HG03521 (cell line): ENCODE results near the gene MICAL2.

ENCODE experiments used
- ATAC-seq: cut with Tn5 transposase; IDR thresholded peaks from one replicate; pipeline ENCODE4 v1.9.1; 2021; ENCODE audit warnings: mild to moderate bottlenecking, moderate library complexity; ENCODE audit not compliant: unreplicated experiment

MICAL2 gene

DNA sequence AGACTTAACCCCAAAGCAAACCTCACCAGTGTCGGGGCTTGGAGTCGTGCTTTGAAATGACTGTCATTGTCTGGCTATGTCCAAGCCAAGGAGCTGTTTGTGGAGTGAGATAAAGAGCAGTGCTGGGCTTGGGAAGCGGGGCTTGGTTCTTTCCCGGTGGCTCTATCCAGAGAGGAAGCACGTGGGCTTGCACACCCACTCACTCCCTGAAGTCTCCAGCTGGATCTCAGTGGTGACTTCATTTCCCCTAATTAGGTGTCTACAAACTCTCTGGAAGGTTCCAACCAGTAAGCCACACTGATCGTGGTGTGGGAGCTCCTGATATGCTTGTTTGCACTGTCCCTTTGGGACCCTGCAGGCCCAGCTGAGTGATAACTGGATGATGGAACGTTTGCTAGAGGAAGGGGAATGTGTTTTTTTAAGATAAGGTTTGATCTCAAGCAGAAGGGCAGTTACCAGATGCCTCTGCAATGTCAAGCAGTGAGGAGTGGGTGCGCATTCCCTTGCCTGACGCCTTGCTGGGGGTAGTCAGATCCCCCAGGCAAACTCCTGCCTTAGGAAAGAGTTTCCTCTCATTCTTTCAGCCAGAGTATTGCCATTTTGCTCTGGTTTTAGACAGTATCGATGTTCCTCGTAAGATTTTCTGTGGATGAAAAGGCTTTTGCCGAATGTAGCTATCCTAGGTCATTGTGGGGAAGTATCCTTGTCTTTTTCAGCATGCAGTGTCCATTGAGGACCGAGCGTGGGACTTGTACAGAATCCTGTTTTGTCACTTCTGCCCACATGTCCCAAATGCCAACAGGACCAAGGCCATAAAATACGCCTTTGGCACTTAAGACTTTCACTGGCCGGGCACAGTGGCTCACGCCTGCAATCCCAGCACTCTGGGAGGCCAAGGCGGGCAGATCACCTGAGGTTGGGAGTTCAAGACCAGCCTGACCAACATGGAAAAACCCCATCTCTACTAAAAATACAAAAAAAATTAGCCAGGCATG is 90.9 kb downstream of the MICAL2 start:
- ATAC-seq: no peak

DNA sequence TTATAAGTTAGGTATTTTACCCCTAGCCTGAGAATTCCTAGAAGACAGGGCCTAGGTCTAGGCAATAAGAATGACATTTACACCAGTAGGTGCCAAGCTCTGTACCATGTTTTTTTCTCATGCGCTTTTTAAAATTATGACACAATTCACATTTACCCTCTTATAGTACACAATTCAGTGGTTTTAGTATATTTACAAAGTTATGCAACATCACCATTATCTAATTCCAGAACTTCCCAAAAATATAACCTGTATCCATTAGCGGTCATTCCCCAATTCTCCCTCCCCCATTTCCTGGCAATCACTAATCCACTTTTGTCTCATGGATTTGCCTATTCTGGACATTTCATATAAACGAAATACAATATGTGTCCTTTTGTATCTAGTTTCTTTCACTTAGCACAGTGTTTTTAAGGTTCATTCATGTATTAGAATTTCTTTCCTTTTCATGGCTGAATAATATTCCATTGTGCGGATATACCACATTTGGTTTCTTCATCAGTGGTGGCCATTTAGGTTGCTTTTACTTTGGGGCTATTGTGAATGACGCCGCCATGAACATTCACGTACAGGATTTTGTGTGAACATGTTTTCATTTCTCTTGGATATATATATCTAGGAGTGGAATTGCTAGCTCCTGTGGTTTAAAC is 92.4 kb downstream of the MICAL2 start:
- no peak for ATAC-seq

DNA sequence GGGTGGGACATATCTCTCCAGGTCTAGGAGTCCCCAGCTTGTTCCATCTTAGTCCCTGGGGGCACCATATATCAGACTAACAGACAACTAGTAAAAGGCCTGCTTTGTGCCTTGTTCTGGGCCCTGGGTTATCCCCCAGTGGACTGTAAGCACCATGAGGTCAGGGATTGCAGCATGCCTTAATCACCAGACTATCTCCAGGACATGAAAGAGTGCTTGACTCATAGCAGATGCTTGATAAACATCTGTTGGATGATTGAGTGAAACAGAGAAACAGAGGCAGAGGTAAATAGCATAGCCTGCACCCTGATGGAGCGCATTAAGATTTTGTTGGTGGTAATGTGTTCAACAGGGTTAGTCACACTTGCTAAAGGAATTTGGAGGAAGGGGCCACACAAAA is 94.1 kb downstream of the MICAL2 start:
- ATAC-seq: no peak

DNA sequence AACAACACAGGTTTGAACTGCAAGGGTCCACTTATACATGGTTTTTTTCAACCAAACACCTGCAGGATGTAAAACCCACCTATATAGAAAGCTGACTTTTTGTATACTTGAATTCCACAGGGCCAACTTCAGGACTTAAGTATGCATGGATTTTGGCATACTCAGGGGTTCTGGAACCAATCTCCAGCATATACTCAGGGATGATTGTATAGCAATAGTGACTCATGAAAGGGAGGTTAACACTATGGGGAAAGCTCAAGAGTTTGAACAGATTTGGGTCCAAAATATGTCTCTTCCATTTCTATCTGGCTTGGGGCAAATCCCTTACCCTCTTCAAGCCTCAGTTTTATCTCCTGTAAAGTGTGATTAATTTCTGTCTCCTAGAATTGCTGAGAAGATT is 94.9 kb downstream of the MICAL2 start:
- ATAC-seq: no peak

DNA sequence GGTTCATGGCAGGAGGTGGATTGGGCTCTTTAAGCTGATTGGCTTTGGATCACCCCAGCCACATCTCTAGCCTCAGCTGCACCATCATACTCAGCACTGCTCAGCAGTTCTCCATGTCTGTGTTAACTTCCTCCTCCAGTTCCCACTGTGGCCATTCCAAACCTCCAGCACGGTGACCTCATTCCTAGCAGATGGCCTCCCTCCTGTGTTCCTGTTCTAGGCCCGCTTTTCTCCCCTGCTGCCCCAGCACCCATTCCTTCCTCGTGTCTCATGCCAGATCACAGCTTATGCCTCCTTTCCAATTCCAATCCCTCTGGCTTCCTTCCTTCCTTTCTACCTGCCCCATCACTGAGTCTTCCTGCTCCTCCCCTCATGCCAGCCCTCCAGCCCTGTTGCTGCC is 96.1 kb downstream of the MICAL2 start:
- no peak for ATAC-seq

DNA sequence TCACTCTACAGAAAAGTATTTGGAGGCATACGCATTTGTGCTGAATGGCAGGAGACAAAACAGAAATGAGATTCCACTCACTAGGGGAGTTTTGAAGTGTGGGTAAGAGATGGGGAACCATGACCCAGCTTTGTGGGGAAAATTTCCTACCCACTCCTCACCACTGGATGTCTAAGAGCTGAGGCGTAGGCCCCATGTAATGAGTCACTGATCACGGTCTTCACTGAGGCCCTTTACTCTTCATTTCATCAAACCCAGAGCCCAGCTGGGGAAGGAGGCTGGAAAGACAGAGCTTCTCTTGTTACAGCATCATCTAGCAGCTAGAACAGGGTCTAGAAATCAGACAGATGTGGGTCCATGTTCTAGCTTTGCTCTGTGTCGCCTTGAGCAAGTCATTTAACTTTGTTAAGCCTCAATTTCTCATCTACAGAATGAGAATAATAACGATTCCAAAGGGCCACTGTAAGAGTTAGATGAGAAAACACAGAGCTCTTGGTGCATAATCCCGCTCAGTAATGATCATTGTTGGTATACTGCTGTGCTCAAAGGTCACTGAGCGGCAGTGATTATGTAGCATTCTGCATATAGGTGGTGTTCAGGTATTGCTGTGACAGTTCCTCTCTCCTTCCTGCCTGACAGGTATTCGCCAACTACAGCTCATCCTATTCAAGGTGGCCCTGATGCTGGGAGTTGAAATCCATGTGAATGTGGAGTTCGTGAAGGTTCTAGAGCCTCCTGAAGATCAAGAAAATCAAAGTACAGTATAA is 97.2 kb downstream of the MICAL2 start:
- ATAC-seq: peak; percentile 50

DNA sequence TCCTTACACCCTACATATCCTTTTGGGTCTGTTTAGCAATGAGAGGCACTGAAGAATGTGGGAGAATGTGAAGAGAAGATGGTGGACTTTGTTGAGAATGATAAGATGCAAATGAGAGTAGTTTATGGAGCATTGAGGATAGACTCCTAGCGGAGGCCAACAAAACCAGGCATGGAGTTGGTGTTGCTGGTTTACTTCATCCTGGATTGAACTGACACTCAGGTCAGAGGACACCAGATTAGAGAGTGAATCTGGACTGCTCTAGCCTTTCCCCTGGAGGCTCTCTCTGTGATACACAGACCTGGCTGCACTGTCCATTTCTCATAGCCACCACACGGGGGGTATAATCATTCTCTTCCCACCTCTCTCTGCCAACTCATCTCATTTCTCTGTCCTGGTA is 98.7 kb downstream of the MICAL2 start:
- no peak for ATAC-seq

DNA sequence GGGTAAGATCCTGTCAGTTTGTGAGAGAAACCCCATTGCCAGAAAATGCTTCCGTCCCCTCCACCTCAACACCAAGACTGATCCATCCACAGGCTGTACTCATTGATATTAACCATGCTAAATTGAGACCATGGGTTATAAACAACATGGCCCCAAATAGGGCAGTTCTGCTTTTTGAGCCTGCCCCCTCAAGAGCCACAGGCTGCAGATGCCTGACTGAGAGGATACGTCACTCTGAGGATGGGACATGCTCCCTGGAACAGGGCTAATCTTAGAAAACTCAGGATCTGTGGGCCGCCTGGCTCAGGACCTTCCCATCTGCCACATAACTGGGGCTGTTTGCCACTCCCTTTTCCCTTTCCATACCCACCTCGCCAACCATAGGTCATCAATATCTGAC is 99.8 kb downstream of the MICAL2 start:
- no peak for ATAC-seq

DNA sequence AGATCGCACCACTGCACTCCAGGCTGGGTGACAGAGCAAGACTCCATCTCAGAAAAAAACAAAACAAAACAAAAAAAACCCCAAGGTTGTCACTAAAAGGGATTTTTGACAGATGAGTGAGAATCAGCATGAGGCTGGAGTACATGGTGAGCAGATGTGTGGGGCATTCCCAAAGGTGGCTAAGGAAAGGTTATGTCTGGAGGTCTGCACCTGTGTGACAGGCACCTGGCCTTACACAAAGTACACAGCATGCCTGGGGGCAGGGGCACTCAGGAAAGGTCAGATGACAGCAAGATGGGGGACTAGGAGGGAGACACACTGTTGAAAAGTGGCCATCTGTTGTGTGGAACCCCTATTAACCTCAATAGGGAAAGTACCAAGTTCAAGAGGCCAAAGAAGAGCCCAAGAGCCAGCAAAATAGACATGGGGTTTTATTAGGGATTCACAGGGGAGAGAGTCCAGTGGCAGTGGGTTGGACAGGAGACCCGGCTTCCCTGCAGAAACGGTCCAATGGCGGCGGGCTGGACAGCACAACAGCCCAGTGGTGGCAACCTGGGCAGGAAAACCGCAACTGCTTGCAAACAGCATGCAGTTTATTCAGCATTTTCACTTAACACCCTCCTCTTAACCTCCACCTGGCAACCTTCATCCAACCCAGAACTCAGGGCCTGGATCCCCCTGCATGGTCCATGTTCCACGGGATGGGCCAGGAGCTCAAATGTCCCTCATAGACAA is 101.1 kb downstream of the MICAL2 start:
- no peak for ATAC-seq

DNA sequence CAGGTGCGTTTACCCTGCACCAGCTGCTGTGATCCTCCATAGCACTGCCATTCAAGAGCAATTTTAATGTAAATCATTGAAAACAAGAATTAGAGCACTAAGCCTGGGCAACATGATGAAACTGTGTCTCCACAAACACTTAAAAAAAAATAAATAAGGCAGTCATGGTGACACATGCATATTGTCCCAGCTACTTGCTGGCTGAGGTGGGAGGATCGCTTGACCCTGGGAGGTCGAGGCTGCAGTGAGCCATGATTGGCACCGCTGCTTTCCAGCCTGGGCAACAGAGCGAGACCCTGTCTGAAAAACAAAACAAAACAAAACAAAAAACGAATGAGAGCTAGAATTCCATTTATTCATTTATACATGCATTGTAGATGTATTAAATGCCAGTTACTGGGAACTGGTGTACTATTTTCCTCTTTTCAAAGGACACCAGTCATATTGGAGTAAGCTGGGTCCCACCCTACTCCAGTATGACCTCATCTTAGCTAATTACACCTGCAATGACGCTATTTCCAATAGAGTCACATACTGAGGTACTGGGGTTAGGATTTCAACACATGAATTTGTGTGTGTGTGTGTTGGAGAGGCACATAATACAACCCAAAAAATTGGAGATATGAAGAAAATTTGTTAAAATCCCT is 101.9 kb downstream of the MICAL2 start:
- no peak for ATAC-seq

DNA sequence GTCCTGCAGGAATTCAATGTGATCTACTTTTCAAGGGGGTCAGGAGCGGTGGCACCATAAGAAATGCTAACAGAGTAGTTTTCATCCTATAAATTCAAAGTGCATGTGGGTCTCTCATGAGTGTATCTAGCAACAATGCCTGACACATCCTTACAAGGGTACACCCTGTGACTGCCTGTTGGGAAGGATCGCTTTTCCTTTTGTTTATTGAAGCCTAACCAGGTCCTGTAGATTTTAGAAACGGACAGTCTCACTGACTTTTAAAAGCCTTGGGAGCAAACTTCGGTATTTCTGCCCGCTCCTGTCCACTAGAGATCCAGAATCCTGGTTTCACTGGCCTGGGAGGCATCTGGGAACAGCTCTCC is 102.4 kb downstream of the MICAL2 start:
- no peak for ATAC-seq

DNA sequence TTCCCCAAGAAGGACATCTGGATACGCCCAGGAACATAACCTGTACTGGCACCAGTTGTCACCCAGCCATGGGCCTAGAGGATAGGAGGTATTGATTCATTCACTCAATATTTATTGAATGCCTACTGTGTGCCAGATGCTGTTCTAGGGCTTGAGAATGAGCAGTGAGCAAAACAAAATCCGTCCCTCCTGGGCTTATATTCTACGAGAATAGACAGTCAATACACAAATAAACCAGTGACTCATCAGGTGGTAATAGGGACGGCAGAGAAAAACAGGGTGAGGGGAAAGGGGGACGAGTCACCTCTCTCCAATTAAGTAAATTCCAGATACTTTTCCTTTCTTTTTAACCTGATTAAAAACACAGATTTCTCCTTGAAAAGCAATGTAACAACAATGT is 103.5 kb downstream of the MICAL2 start:
- ATAC-seq: no peak

DNA sequence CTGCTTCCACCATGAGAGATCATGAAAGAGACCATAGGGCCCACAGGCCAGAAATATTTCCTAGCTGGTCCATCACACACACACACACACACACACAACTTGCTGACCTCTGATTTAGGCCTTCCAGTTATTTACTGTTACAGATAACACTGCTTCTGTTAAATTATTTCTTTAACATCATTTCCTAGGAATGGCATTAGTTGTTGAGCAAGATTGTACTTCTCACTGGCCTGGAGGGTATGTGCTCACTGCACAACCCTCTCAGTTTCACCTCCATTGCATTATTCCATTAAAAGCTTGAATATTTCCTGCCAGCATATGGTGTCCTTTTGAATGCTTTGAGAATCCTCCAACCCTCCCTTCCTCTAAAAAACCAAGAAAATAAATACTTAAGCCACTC is 104.4 kb downstream of the MICAL2 start:
- no peak for ATAC-seq

DNA sequence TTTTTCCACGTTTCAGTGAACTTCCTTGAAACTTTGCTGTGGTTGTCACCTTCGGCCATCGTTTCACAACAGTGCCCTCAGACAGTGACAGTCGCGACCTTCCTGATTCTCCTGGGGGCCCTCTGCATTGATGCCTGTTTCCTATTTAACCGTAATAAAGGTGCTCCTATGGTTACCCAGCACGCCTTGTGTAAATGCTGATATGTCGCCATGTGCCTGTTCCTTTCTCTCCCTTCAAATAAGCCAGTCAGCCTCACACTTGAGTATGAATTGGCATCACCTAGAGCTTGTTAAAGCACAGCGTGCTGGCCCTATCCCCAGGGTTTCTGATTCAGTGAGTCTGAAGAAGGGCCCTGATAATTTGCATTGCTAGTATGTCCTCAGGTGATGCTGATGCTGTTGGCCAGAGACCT is 104.8 kb downstream of the MICAL2 start:
- no peak for ATAC-seq

DNA sequence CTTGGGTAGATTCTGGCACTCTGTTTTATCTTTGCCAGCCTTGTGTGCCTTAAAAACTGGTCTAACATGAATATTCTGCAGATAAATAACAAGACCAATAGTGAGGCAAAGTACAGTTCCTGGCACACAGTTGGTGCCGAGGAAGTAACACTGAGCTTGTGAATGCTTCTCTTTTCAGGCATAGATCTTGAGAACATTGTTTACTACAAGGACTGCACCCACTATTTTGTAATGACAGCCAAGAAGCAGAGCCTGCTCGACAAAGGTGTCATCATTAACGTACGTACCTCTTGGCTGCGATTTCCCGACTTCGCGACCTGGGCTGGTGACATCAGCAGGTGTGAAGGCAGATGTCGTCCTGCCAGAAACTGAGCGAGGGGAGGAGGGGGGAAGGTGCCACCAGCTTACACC is 105.7 kb downstream of the MICAL2 start:
- ATAC-seq: no peak

DNA sequence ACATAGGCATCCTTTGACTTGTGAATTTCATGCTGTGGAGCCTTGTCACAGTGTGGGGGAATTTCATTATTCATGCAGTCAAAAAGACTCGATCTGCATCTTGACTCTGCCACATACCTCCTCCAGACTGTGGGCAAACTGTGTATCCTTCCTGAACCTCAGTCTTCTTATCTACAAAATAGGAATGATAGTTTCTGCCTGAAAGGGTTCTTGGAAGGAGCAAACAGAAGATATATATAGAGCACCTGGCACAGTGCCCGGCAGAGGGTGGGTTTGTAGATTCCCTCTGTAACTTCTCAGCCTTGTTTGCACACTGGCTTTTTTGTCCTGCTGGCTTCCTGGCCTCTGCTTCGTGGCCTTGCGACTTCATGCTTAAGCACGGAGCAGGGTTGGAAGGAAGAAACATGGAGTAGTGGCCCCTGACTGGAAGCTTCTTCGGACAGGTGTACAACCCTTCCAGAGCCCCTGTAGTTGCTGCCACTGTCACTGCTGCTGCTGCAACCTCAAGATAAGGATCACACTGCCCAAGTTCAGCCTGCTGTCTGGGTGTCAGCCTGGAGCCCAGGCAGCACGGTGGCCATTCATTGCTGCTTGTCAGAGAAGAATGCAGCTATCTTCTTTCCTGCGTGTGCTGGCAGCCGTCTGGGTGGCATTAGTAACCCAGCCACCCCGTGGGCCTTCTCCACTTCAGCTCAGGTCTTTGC is 106.4 kb downstream of the MICAL2 start:
- no peak for ATAC-seq

DNA sequence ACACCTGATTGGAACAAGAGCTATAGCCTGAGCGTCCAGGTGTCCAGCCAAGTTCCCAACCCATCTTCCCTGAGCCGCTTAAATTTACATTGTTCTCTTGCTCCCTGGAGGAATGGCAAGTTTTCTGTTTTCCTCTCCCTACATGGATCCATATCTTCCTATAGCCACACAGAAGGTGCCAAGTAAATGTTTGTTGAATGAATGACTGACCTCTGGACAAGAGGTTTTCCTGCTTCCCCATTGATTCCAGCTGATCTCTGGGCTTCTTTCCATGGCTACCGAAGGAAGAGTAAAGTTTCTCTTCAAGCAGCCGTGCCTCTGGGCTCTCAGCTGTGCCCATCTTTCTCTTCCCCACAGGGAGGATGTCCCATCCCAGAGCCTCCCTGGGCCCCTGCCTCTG is 107.5 kb downstream of the MICAL2 start:
- no peak for ATAC-seq

DNA sequence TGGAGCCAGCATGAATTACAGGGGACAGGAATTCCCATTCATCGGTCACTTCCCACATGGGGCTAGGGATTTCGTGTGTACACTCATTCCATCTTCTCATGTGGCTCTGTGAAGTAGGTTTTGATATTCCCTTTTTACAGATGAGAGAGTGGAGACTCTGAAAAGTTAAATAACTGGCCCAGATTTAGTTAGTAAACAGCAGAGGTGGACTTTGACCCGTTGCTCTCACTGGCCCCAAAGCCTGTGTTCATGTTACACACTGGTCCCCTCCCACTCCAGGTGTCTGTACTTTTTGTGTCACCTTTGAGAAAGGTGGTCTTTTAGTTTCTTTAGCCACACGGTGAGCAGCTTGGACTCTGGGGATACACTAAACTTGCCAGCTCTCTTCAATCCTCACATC is 108.5 kb downstream of the MICAL2 start:
- ATAC-seq: no peak

DNA sequence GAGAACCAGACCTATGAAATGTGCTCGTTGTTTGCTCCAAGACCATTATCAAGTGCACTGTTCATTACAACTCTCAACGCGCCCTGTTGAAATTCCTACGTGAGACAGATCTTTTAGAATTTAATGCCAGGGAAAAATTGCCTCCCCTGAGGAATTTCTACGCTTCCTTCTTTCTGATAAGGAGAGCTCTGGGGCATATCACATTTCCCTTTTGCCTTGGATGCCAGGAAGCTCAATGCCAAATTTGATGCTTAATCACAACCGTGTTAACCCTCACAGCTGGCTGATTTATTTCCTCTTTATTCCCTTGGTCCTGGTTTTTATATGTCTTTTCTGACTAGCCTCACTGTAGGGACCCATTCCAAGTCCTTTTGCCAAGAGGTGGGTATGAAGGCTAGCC is 109.4 kb downstream of the MICAL2 start:
- ATAC-seq: no peak

DNA sequence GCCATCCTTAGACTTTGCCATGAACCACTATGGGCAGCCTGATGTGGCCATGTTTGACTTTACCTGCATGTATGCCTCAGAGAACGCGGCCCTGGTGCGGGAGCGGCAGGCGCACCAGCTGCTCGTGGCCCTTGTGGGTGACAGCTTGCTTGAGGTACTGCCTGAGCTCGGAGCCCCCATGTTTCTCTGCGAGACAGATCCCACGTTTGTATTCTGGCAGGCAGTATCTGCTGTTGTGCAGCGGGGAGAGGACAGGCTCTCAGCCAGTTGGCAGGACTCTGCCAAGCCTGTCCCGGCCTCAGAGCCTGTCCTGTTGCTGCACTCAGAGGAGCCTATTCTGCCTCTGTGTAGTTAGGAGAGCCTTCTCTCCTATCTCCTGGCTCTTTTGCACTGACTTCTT is 109.9 kb downstream of the MICAL2 start:
- no peak for ATAC-seq
